Measurements from ENCODE around the gene CENPS.
A peak's percentile ranks its signal among the peaks of the same experiment; 100 is the strongest.

Gene CENPS

GRCh38 chr1:10479296-10479695 lies 49.1 kb downstream of the CENPS start:
- intact Hi-C loops (cut with DNase I), result no loop called here
- peak in 1 of 10 donors; percentile 18 for DNase-seq

- peak in 1 of 10 donors; percentile 20 for DNase-seq
- intact Hi-C loops (cut with DNase I), result no loop called here
These were observed 50.4 kb downstream of the CENPS start for GRCh38 chr1:10480614-10481013.

- peak in 1 of 10 donors; percentile 28 for DNase-seq
- intact Hi-C loops (cut with DNase I), result no loop called here
These were observed 54.3 kb downstream of the CENPS start for GRCh38 chr1:10484521-10484920.

GRCh38 chr1:10489291-10490055 lies 59.2 kb downstream of the CENPS start:
- DNase-seq, result no peak
- intact Hi-C loops (cut with DNase I), result no loop called here

- no peak for DNase-seq
- intact Hi-C loops (cut with DNase I), result no loop called here
These were observed 60.2 kb downstream of the CENPS start for GRCh38 chr1:10490286-10490970.
